MM.1S (cell line): ENCODE measurements around the gene NKIRAS1.

Source experiments
- DNase-seq: peaks from one replicate; pipeline ENCODE4 v3.0.0-alpha.2; 2015
- H2AFZ ChIP-seq: fragments of 300-600 bp; sonication (generic); 2 replicates; pipeline ENCODE4 v1.6.0; 2016; ENCODE audit warnings: antibody characterized with exemption, low read length
- H3F3A ChIP-seq: fragments of 300-600 bp; sonication (generic); 2 replicates; pipeline ENCODE4 v1.6.1; 2016; ENCODE audit warnings: mild to moderate bottlenecking, antibody characterized with exemption, low read length, moderate library complexity, mixed read lengths; ENCODE audit not compliant: insufficient read depth
- H3K27ac ChIP-seq: fragments of 300-600 bp; sonication (generic); 2 replicates; pipeline ENCODE4 v1.5.1; 2016; ENCODE audit warnings: mild to moderate bottlenecking, low read length
- H3K27me3 ChIP-seq: fragments of 300-600 bp; sonication (generic); replicated peaks from 2 replicates; pipeline ENCODE4 v1.6.0; 2016; ENCODE audit warnings: low read length; ENCODE audit not compliant: insufficient read depth
- H3K36me3 ChIP-seq: fragments of 300-600 bp; sonication (generic); replicated peaks from 2 replicates; pipeline ENCODE4 v1.6.1; 2016; ENCODE audit warnings: mild to moderate bottlenecking, low read length, mixed read lengths; ENCODE audit not compliant: insufficient read depth
- H3K4me1 ChIP-seq: fragments of 300-600 bp; sonication (generic); 2 replicates; pipeline ENCODE4 v1.6.1; 2016; ENCODE audit warnings: low read length, mixed read lengths
- H3K4me2 ChIP-seq: fragments of 300-600 bp; sonication (generic); 2 replicates; pipeline ENCODE4 v1.6.0; 2016; ENCODE audit warnings: low read depth, low read length
- H3K4me3 ChIP-seq: fragments of 300-600 bp; sonication (generic); 2 replicates; pipeline ENCODE4 v1.5.1; 2016; ENCODE audit warnings: low read length, mixed read lengths
- H3K79me2 ChIP-seq: fragments of 300-600 bp; sonication (generic); 2 replicates; pipeline ENCODE4 v1.6.1; 2016; ENCODE audit warnings: mixed run types, low read length, mixed read lengths
- H3K9ac ChIP-seq: fragments of 300-600 bp; sonication (generic); 2 replicates; pipeline ENCODE4 v1.6.1; 2016; ENCODE audit warnings: low read length, mixed read lengths
- H3K9me2 ChIP-seq: fragments of 300-600 bp; sonication (generic); replicated peaks from 2 replicates; pipeline ENCODE4 v1.6.1; 2016; ENCODE audit warnings: mild to moderate bottlenecking, low read length, mixed read lengths; ENCODE audit not compliant: insufficient read depth
- H3K9me3 ChIP-seq: fragments of 300-600 bp; sonication (generic); replicated peaks from 2 replicates; pipeline ENCODE4 v1.6.1; 2016; ENCODE audit warnings: mild to moderate bottlenecking, low read length, mixed read lengths; ENCODE audit not compliant: insufficient read depth
- H4K20me1 ChIP-seq: fragments of 300-600 bp; sonication (generic); 2 replicates; pipeline ENCODE4 v1.6.1; 2016; ENCODE audit warnings: mild to moderate bottlenecking, low read length, moderate library complexity, mixed read lengths; ENCODE audit not compliant: insufficient read depth
- EZH2 ChIP-seq: fragments of 300-600 bp; sonication (generic); optimal IDR thresholded peaks from 2 replicates; pipeline ENCODE3; 2017; ENCODE audit warnings: low read depth, mild to moderate bottlenecking, antibody characterized with exemption, low read length, mixed read lengths
- EZH2phosphoT487 ChIP-seq: fragments of 300-600 bp; sonication (generic); IDR thresholded peaks from 2 replicates; pipeline ENCODE4 v1.6.1; 2018; ENCODE audit warnings: antibody characterized with exemption, low read length
- TF ChIP-seq, protein P1 (sequence below): fragments of 300-600 bp; sonication (generic); IDR thresholded peaks from 2 replicates; pipeline ENCODE4 v1.5.1; 2016; ENCODE audit warnings: antibody characterized with exemption, low read length, mixed read lengths

NKIRAS1 gene

GRCh38 chr3:23861689-23862088, 55.1 kb downstream of the NKIRAS1 start:
- Histone ChIP-seq H3K36me3 (peaks cover 7% of the 10 kb centered on the region; the same call in 1 of the 2 replicates), H4K20me1 (peaks cover 62% of the 10 kb centered on the region)

DNA sequence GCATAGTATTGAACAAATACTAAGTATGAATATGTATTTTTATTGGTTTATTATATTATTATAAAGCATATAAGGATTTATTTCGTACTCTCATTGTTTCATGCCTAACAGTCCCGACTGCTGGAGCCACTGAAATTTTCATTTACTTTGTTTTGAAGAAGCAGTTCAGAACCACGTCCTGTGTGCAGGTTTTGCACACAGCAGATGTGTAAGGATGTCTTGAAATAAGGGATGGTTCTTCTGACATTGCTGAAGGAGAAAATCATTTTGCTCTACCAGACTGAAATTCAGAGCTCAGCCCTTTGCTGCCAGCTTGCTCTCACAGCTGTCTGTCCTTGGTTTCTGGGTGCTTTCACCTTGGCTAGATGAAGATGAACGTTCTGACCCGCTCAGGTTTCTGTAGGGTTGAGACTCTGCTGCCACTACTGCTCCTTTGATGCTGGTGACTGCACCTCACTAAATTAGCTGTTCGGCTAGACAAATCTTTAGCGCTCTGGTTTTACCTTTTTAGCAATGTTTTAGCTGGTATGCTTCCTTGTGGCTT, 56.9 kb downstream of the NKIRAS1 start:
- Histone ChIP-seq H3K9ac (no peak overlapping the region), H3K4me2 (no peak overlapping the region), H3F3A (0 out of 2 replicates have a peak, but pooled peaks cover 5% of the 10 kb centered on the region), H3K79me2 (peaks cover 99% of the 10 kb centered on the region), H3K27me3 (no peaks in the 10 kb centered on the region), H3K9me3 (no peaks in the 10 kb centered on the region), H3K9me2 (no peaks in the 10 kb centered on the region), H3K4me1 (peaks cover 17% of the 10 kb centered on the region; the same call in 1 of the 2 replicates), H4K20me1 (peaks cover 57% of the 10 kb centered on the region), H3K36me3 (peaks cover 7% of the 10 kb centered on the region; the same call in 1 of the 2 replicates), H3K4me3 (no peak overlapping the region), H2AFZ (no peak overlapping the region), H3K27ac (no peak overlapping the region)
- no peak for DNase-seq
- TF ChIP-seq, protein P1, sequence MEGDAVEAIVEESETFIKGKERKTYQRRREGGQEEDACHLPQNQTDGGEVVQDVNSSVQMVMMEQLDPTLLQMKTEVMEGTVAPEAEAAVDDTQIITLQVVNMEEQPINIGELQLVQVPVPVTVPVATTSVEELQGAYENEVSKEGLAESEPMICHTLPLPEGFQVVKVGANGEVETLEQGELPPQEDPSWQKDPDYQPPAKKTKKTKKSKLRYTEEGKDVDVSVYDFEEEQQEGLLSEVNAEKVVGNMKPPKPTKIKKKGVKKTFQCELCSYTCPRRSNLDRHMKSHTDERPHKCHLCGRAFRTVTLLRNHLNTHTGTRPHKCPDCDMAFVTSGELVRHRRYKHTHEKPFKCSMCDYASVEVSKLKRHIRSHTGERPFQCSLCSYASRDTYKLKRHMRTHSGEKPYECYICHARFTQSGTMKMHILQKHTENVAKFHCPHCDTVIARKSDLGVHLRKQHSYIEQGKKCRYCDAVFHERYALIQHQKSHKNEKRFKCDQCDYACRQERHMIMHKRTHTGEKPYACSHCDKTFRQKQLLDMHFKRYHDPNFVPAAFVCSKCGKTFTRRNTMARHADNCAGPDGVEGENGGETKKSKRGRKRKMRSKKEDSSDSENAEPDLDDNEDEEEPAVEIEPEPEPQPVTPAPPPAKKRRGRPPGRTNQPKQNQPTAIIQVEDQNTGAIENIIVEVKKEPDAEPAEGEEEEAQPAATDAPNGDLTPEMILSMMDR = no peak
- no peak for TF ChIP-seq EZH2
- no peak for TF ChIP-seq EZH2phosphoT487

More at GRCh38 chr3:23861689-23862088, 55.1 kb downstream of the NKIRAS1 start:
- no peaks in the 10 kb centered on the region for H3K9me3 ChIP-seq
- 0 out of 2 replicates have a peak, but pooled peaks cover 4% of the 10 kb centered on the region for H3F3A ChIP-seq
- H3K4me1 ChIP-seq = peaks cover 12% of the 10 kb centered on the region; the same call in 1 of the 2 replicates
- H3K79me2 ChIP-seq = peaks cover 100% of the 10 kb centered on the region
- H3K9me2 ChIP-seq = no peaks in the 10 kb centered on the region
- no peak overlapping the region for H3K27ac ChIP-seq
- TF ChIP-seq, protein P1 = no peak
- TF ChIP-seq EZH2 = no peak
- no peak for TF ChIP-seq EZH2phosphoT487
- H3K4me3 ChIP-seq = no peak overlapping the region
- no peak overlapping the region for H3K4me2 ChIP-seq
- no peak for DNase-seq
- H3K9ac ChIP-seq = no peak overlapping the region
- no peaks in the 10 kb centered on the region for H3K27me3 ChIP-seq
- no peak overlapping the region for H2AFZ ChIP-seq

DNA sequence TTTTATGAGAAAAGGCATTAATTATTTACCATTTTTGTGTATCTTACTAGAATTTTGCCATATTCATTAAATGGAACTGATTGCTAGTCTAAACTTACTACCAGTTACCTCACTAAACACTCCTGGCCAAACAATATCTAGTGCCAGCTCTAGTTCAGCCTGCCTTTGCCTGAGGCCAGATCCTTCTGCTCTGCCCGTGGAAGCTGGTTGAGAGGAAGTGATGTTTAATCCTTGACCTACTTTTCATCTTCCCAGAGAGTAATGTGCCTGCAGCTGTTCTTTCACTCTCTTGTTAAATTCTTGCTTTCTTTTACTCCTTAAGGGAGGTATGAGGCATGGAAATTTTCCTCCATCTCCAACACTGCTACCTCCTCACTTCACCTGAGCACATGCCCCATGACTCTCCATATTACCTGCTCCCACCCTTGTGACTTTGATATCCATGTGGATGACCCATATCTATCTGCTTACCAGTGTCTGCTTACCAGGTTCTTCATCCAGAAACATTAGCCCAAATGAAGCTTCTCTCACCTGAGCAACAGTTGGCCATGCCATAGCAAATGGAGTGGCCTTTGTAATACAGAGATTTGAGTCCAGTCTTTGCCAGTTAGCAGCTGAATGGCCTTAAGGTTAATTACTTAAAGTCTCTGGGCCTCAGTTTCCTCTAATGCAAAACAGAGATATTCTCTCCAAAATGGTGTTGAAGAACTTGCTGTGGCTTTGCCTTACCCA, 57.6 kb downstream of the NKIRAS1 start:
- H3K9ac ChIP-seq = no peak overlapping the region
- no peak overlapping the region for H3K27ac ChIP-seq
- no peaks in the 10 kb centered on the region for H3K9me2 ChIP-seq
- H3K9me3 ChIP-seq = no peaks in the 10 kb centered on the region
- H3K4me2 ChIP-seq = no peak overlapping the region
- peaks cover 17% of the 10 kb centered on the region; the same call in 1 of the 2 replicates for H3K4me1 ChIP-seq
- H2AFZ ChIP-seq = no peak overlapping the region
- no peak for DNase-seq
- 0 out of 2 replicates have a peak, but pooled peaks cover 5% of the 10 kb centered on the region for H3F3A ChIP-seq
- peaks cover 7% of the 10 kb centered on the region; the same call in 1 of the 2 replicates for H3K36me3 ChIP-seq
- no peak for TF ChIP-seq EZH2
- TF ChIP-seq, protein P1 = no peak
- TF ChIP-seq EZH2phosphoT487 = no peak
- H4K20me1 ChIP-seq = peaks cover 52% of the 10 kb centered on the region
- no peak overlapping the region for H3K4me3 ChIP-seq
- H3K27me3 ChIP-seq = no peaks in the 10 kb centered on the region
- H3K79me2 ChIP-seq = peaks cover 99% of the 10 kb centered on the region
